GM18499 (cell line): ENCODE measurements around the gene PITPNC1.
"Not testable (repeated sequence)": the region's sequence is repeated elsewhere in the genome, so short reads cannot be mapped to it uniquely, and the experiment has no call there.

Source experiments
- ATAC-seq: cut with Tn5 transposase; IDR thresholded peaks from one replicate; pipeline ENCODE4 v1.9.1; 2021; ENCODE audit warnings: moderate number of reproducible peaks; ENCODE audit not compliant: insufficient read depth, unreplicated experiment

PITPNC1 gene

DNA sequence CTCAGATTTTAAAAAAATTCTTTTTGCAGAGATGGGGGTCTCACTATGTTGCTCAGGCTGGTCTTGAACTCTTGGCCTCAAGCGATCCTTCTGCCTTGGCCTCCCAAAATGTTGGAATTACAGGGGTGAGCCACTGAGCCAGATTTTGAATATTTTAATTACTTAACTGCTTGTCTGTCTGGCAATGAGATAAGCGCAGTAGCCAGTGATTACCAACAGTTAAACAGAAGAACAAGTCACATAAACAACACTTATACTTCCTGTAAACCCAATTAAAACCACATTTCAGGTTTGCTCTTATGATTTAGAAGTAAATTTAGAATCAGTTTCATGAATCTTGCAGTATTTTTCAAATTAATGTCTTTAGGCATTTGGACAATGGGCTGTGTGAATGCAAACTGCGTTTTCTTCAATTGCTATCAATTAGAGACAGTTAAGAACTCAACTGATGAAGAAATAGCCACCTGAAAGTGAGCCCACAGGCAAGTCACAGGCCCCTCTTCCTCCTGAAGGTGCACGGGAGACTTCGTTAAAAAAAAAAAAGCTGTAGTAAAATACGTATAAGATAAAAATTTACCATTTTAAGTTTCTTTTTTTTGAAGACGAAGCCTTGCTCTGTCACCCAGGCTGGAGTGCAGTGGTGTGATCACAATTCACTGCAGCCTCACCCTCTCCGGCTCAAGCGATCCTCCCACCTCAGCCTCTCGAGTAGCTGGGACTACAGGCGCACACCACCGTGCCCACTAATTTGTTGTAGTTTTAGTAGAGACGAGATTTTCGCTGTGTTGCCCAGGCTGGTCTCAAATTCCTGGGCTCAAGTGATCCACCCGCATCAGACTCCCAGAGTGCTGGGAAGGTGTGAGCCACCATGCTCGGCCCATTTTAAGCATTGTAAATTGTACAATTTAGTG, 73.0 kb downstream of the PITPNC1 start:
- ATAC-seq = no peak

DNA sequence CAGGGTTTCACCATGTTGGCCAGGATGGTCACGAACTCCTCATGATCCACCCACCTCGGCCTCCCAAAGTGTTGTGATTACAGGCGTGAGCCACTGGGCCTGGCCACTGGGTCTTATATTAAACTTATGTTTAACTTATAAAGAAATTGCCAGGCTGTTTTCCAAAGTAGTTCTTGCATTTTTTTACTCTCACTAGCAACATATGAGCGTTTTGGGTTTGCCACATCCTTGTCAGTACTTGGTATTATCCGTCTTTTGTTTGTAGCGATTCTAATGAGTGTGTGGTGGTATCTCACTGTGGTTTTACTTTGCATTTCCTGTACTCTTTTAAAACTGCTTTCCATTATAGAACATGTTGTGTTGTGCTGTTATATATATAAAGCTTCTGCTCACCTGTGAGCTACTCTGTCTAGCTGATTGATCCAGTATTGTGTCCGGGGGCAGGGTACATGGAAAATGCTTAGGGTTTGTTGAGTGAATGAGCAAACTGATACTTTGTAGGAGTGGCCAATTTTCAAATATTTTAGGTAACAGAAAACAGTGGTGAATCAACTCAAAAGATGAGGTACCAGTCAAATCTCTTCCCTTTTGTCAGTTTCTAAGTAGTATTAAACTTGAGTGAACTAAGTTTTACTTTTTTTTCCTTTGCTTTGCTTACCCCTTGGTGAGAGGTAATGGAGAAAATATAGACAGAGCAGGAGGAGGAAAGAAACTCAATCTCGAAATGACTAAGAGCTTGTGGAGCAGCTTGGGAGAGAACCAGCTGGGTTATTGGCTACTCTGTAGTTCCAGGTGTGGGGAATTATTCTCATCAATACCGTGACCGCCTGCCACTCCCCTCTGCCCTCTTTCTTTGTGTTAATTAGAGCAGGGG, 75.8 kb downstream of the PITPNC1 start:
- ATAC-seq = no peak

DNA sequence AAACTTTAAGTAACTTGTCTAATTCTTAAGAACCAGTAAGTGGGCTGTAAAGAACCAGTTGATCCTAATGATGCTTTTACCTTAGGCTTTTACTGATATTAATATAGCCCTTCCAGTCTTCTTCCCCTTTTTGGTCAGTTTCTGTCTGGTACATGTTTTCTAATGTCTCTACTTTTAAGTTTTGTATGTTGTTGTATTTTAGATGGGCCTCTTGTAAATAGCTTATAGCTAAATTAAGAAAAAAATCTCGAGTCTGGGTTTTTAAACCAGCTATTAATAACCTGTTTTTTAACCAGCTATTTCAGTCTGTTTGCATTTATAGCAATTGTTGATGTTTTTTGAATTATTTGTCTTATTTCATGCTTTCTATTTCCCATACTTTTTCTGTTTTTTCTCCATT, 79.0 kb downstream of the PITPNC1 start:
- no peak for ATAC-seq

DNA sequence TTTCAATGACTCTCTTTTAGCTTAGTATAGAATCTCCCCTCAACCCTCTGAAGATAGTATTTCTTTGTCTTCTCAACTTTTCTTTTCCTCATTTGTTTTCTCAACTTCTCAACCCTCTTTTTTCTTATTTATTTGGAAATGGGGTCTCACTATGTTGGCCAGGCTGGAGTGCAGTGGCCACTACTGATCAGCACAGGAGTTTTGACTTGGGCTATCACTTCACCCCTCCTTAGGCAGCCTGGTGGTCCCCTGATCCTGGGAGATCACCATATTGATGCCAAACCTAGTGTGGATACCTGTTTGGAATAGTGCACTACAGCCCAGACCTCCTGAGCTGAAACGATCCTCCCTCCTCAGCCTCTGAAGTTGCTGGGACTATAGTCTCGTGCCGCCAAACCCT, 79.8 kb downstream of the PITPNC1 start:
- ATAC-seq = no peak

DNA sequence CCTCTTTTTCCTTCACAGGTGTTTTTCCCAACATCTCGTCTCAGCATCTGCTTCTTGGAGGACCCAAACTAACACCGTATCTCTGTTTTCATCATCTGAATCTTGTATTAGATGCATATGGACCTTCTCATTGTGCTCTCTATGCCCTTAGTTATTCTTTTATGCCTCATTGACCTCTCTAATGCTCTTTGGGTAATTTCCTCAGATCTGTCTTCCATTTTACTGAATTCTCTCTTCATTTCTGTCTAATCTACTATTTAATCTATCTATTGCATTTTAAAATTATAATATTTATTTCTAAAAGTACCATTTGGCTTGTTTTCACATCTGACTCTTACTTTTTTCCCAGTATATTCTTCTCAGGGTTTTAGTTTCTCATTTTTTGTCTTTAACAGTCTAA, 81.1 kb downstream of the PITPNC1 start:
- ATAC-seq = no peak

DNA sequence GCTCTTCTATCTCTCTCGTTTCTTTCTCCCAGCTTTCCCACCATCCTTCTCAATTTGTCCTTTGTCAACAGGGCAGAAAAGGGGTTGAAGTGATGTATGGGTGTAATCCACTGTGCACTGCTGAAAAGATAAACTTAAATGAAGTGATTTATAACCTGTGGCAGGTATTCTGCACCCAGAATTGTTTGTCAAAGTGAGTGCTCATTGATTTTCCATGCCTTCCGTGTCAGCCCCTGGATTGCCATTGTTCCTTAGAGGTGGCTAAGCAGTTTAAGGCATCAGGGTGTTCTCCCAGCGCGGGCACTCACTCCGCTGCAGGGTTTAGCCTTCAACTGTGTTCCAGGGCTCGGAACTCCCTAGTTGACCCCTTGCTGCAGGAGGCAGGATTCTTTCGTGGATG, 82.9 kb downstream of the PITPNC1 start:
- ATAC-seq = no peak

DNA sequence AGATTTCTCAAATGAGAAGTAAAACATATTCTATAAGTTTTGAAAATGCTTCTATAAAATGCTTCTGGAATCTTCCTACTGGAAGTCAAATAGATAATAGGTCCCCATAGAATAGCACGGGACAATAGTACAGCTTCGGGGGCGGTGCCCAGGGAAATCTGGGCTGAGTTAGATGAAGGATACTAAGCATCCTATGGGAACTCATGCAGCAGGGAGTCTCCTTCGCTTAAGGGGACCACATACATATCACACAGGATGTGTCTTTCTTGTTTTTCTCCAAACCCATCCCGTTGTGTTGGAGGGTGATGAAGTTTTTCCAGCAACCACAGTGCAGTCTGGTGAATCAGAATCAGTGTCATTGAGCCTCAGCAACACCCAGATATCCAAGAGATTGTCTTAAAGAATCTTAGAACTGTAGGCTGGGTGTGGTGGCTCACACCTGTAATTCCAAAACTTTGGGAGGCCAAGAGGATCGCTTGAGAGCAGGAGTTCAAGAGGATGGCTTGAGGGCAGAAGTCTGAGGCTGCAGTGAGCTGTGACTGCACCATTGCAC, 84.2 kb downstream of the PITPNC1 start:
- no peak for ATAC-seq

DNA sequence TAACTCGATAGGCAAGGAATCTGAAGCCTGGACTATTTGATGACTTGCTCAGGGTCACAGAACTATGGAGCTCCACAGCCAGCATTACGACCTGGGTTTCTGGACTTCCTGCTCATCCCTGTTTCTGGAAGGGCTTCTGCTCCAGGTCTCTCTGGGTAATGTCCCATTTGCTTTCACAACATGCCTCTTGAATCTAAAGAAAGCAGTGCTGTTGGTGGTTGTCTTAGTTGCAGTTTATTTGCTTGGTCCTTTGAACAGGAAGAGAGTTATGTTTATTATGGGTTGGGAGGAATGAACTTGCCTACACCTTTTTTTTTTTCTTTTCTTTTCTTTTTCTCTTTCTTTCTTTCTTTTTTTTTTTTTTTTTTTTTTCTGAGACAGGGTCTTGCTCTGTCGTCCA, 84.8 kb downstream of the PITPNC1 start:
- no peak for ATAC-seq

DNA sequence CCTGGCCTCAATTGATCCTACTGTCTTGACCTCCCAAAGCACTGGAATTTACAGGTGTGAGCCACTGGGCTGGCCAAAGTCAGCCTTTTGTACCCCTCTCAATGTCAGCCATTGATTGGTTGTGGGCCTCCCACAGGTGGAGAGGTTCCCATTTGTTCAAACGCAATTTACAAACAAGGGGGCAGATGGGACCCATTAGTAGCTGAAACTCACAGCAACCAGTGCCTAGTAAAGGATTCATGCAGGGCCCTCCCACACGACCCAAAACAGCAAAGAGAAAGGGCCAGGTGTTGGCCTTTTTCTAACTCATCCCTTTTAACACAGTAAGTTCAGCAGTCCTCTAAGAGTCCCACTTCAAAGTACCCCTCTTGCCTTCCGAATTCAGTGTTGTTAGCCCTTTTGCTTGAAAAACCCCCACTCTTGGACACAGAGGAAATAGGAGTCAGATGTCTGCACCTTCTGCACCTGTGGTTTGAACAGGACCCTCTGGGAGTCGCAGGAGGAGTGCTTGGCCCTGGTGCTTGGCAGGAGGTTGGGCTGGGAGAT, 89.2 kb downstream of the PITPNC1 start:
- ATAC-seq = no peak

DNA sequence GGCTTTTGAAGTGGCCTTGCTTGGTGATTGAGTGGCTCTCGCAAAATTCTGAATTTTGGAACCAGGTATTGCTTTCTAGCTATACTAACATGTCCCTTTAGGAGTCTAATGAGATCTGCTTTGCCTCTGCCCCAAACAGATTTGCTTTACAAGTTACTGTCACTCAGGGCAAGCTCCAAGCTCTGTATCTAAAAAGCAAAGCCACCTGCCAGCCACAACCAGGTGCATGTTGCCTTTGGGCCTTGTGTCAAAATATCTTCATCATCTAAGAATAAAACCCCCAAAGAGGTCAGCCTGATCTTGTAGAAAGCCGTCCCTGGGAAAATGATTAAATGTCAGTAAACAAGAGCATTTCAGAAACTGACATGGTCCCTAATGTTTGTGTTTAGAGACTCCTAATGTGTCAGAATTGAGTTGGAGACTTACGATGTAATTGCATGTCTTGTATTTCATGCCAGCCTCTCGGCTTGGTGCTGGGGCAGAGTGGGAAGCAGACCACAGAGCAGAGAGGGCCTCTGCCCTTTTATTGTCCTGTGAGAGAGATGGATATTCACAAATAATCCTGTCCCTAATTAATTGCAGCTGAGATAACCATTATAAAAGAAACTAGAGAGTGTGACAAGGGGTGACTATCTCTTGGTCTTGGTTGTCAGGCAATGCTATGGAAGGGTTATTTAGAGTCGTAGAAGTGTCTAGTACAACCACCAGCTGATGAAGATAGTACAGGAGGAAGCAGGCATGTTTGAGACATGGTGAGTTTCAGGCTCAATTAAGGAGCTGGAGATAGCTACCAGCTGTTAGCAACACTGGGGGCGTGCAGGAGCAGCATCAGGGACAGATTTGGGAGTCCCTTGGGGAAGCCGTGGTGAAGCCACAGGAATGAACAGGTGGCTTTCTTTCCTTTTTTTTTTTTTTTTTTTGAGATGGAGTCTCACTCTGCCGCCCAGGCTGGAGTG, 90.7 kb downstream of the PITPNC1 start:
- ATAC-seq = no peak

DNA sequence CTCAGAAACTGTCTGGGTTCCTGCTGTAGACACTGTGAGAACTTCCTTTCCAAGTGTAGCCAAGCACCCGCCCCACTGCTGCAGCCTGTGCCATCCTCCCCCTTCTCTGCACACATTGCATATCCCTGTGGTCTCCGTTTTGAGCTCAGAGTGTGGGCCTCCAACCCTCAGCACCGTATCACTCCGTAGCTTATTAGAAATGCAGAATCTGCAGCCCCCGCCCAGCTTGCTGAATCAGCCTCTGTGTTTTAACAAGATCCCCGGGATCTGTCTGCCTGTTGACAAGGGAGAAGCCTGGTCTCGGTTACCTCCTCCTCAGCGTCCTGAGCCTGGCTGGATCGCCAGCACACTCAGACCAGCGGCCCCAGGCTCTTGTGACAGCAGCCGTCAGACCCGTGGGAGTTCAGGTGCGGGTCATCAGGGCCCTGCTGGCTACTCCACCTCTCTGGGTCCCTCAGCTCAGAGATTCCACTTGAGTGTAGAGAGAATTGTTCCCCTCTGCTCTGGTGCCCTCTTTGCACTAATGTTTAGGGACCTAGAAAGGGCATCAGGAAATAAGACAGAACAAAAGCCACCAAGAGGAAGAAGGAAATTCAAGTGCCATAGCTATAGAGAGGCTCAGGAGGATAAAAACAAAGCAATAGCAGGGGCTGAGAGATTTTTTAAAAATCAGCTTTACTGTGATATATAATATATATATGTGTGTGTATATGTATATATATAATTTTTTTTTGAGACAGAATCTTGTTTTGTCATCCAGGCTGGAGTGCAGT, 92.3 kb downstream of the PITPNC1 start:
- ATAC-seq = no peak

DNA sequence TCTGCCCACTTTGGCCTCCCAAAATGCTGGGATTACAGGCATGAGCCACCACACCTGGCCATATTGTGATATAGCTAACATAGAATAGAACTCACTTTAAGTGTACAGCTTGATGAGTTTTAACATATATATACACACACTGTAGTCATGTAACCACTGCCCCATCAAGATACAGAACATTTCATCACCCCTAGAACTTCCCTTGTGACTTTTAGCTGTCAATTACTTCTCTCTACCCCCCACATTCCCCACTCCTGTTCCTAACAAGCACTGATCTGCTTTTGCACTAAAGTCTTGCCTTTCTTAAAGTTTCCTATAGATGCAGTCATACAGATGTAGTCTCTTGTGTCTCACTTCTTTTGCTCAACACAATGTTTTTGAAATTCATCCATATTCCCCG, 93.1 kb downstream of the PITPNC1 start:
- no peak for ATAC-seq

DNA sequence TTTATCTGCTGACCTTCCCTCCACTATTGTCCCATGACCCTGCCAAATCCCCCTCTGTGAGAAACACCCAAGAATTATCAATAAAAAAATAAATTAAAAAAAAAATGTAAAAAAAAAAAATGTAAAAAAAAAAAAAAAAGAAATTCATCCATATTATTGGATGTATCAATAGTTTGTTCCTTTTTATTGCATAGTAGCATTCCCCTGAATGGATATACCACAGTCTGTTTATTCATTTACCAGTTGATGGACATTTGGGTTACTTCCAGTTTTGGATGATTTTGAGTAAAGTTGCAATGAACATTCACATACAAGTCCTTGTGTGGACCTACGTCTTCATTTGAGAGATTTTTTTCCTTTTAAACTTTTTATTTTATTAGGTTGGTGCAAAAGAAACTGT, 94.0 kb downstream of the PITPNC1 start:
- no peak for ATAC-seq

DNA sequence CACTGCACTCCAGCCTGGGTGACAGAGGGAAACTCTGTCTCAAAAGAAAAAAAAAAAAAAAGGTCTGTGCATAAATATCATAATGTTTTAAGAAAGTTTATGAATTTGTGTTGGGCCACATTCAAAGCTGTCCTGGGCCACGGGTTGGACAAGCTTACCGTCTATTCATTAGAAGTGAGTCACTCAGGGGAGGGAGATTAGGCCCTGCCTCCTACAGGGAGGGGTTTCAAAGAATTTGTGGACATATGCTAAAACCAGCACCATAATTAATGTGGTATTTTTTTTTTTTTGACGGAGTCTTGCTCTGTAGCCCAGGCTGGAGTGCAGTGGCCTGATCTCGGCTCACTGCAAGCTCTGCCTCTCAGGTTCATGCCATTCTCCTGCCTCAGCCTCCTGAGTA, 95.5 kb downstream of the PITPNC1 start:
- ATAC-seq = not testable (repeated sequence)

DNA sequence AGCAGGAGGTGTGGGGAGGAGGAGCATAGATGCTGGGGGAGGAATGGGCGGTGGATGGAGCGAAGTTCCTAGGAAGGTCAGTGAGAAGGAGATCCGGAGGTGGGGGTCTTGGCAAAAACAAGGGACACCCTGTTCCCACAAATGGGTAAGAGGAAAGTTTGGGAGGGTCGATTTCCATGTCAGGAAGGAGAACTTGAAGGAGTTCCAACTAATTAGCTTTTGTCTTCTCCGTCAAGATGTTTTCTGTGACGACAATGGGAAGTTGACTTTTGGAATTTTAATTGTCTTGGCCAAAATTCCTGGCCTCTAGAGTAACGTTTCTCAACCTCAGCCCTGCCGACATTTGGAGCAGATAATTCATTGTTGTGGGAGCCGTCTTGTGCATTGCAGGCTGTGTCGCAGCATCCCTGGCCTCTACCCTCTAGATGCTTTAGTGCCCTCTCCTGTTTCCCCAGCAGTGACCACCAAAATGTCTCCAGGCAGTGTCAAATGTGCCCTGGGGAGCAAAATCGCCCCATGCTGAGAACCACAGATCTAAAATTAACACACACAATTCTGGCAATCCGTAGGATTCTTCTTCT, 97.1 kb downstream of the PITPNC1 start:
- no peak for ATAC-seq

DNA sequence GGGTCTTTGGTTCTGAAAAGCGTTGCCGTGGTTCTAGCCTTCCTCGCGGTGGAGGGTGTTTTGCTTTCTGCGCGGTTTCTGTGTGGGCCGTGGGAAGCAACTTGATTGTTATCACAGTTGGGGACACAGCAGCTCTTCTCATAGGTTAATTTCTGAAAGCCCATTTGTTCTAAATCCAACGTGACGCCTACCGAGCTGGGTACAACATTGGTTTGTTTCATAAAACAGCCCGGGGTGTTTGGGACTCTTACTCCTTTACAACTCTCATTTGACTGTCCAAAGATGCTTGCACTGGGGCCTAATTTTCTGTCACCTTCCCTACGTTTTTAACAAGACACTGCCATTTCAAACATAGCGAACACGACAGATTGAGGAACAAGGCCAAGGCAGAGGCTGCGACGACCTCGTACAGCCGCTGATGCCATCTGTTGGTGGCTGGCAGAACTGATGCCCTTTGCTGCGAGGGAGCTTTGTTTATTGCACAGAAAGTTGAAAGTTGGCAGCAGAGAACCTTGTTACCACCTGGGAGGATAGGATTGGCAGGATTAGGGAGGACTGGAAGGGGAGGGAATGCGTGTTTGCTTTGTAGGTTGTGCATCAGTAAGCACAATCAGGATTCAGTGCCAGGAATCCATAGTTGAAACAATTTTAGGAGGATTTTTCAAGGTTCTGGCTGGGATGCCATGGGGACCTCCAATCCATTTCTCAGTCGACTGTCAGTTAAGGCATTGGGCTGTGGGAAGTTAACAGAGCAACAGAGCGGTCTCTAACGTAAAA, 98.3 kb downstream of the PITPNC1 start:
- no peak for ATAC-seq

DNA sequence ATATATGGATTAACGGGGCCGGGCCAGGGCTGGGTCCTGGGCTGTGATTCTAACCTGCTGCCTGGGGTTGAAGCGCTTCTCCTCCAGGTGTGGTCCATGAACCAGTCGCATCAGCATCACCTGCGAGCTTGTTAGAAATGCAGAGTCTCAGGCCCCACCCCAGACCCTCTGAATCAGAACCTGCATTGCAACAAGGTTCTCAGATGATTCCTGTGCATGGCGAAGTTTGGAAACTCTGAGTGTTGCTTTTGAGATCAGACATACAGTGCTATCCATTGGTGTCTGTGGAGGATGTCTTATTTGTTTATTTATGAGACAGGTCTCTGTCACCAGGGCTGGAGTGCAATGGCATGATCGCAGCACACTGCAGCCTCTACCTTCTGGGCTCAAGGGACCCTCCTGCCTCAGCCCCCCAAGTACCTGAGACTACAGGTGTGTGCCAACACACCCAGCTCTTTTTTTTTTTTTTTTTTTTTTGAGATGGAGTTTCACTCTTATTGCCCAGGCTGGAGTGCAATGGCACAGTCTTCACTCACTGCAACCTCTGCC, 99.8 kb downstream of the PITPNC1 start:
- no peak for ATAC-seq

DNA sequence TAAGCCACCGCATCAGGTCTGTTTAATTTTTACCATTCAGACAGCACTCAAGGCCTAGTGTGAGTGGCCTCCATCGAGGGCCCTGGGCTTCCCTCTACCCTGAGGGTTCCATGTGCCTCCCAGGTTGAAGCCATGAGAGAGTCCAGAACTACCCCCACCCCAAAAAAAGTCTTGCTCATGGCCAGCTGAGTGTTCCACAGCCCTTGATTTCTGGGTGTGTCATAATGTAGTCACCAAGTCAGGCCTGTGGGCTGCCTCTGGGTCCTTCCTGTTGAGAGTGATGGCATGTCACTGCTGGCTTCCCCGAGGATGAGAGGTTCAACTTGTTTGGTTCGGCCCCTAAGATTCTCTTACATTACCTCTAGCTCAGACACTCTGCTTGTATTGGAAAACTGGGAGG, 100.6 kb downstream of the PITPNC1 start:
- no peak for ATAC-seq
